ENCODE results near the gene FZD10.

FZD10 gene, protein sequence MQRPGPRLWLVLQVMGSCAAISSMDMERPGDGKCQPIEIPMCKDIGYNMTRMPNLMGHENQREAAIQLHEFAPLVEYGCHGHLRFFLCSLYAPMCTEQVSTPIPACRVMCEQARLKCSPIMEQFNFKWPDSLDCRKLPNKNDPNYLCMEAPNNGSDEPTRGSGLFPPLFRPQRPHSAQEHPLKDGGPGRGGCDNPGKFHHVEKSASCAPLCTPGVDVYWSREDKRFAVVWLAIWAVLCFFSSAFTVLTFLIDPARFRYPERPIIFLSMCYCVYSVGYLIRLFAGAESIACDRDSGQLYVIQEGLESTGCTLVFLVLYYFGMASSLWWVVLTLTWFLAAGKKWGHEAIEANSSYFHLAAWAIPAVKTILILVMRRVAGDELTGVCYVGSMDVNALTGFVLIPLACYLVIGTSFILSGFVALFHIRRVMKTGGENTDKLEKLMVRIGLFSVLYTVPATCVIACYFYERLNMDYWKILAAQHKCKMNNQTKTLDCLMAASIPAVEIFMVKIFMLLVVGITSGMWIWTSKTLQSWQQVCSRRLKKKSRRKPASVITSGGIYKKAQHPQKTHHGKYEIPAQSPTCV

DNA sequence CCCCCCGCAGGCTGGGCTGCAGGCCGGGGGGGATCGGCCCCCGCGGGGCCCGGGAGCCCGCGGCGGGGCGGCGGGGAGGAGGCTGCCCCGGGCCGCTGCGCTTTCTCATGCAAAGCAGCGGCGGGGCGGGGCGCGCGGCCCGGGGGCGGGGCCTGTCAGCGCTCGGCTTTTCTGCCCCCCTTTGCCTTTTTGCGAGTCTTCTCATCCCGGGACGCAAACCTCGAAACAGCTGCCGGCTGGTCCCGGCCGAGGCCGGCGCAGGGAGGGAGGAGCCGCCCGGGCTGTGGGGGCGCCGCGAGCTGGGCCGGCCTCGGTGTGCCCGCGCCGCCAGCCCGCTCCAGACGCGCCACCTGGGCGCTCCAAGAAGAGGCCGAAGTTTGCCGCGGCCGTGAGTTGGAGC, at the start of gene FZD10:
FZD10 (plus strand) TSS at position 198 of the 400 bp plus-strand sequence. CDS start 479 bp downstream, outside the sequence.
- TF ChIP-seq NFIC (IDR thresholded peaks at IDR 0.05) (no peak), EGR1 (IDR thresholded peaks at IDR 0.05) (no peak)

DNA sequence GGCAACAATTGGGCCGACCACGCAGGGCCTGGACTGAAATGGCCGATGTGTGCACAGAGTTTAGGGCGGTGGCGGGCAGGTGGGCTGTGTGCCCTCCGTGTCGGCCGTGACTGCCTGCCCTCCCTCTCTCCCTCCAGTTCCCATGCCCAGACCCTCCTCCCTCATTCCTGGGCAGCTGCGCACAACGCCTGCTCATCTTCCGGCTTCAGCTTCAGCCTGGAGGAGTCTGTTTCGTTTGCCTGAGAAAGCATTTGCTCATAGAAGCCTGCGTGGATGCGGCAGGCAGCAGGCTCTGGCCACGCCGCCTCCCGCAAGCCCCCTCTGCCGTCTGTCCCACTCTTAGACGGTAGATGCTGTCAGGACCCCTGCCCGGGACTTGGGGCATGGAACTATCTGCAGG, 47.3 kb upstream of the FZD10 start:
- TF ChIP-seq YY1 (IDR thresholded peaks at IDR 0.05; ENCODE audit: low read depth) (no peak), CREB1 (IDR thresholded peaks at IDR 0.05; ENCODE audit: low read depth) (no peak), NFIC (IDR thresholded peaks at IDR 0.05) (no peak), TEAD4 (IDR thresholded peaks at IDR 0.05) (no peak)

DNA sequence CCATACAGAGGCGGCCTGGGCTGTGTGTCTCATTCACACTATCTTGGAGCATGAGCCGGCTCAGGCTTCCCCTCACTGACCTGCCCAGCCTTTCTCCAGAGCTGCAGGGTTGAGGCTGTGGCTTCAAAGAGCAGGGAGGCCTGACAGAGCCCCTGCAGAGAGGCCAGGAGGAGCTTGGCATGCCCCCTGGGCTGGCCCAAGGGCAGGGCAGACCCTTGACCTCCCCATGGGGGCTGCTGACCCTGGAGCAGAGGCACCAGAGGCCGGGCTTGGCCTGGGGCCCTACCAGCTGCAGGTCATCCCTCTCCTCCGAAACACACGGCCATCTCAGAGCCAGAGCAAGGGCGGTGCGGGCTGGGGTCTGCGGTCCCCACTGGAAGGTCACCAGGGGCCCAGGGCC, 46.6 kb upstream of the FZD10 start:
- TF ChIP-seq TCF12 (IDR thresholded peaks at IDR 0.05; ENCODE audit: low read depth) (no peak), TEAD4 (IDR thresholded peaks at IDR 0.05) (no peak), EGR1 (IDR thresholded peaks at IDR 0.05) (no peak), TAF1 (IDR thresholded peaks at IDR 0.05; ENCODE audit: low read depth) (no peak), YY1 (IDR thresholded peaks at IDR 0.05; ENCODE audit: low read depth) (no peak), ZBTB7A (IDR thresholded peaks at IDR 0.05; ENCODE audit: low read depth) (no peak), CEBPB (IDR thresholded peaks at IDR 0.05) (no peak), RAD21 (IDR thresholded peaks at IDR 0.05; ENCODE audit: low read depth) (no peak), CREB1 (IDR thresholded peaks at IDR 0.05; ENCODE audit: low read depth) (no peak)
- TF ChIP-seq, protein P1, sequence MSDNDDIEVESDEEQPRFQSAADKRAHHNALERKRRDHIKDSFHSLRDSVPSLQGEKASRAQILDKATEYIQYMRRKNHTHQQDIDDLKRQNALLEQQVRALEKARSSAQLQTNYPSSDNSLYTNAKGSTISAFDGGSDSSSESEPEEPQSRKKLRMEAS (IDR thresholded peaks at IDR 0.05): no peak
- TF ChIP-seq, protein P2, sequence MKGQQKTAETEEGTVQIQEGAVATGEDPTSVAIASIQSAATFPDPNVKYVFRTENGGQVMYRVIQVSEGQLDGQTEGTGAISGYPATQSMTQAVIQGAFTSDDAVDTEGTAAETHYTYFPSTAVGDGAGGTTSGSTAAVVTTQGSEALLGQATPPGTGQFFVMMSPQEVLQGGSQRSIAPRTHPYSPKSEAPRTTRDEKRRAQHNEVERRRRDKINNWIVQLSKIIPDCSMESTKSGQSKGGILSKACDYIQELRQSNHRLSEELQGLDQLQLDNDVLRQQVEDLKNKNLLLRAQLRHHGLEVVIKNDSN (IDR thresholded peaks at IDR 0.05): no peak
- TF ChIP-seq, protein P3, sequence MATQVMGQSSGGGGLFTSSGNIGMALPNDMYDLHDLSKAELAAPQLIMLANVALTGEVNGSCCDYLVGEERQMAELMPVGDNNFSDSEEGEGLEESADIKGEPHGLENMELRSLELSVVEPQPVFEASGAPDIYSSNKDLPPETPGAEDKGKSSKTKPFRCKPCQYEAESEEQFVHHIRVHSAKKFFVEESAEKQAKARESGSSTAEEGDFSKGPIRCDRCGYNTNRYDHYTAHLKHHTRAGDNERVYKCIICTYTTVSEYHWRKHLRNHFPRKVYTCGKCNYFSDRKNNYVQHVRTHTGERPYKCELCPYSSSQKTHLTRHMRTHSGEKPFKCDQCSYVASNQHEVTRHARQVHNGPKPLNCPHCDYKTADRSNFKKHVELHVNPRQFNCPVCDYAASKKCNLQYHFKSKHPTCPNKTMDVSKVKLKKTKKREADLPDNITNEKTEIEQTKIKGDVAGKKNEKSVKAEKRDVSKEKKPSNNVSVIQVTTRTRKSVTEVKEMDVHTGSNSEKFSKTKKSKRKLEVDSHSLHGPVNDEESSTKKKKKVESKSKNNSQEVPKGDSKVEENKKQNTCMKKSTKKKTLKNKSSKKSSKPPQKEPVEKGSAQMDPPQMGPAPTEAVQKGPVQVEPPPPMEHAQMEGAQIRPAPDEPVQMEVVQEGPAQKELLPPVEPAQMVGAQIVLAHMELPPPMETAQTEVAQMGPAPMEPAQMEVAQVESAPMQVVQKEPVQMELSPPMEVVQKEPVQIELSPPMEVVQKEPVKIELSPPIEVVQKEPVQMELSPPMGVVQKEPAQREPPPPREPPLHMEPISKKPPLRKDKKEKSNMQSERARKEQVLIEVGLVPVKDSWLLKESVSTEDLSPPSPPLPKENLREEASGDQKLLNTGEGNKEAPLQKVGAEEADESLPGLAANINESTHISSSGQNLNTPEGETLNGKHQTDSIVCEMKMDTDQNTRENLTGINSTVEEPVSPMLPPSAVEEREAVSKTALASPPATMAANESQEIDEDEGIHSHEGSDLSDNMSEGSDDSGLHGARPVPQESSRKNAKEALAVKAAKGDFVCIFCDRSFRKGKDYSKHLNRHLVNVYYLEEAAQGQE (IDR thresholded peaks at IDR 0.05; ENCODE audit: low read depth): no peak

DNA sequence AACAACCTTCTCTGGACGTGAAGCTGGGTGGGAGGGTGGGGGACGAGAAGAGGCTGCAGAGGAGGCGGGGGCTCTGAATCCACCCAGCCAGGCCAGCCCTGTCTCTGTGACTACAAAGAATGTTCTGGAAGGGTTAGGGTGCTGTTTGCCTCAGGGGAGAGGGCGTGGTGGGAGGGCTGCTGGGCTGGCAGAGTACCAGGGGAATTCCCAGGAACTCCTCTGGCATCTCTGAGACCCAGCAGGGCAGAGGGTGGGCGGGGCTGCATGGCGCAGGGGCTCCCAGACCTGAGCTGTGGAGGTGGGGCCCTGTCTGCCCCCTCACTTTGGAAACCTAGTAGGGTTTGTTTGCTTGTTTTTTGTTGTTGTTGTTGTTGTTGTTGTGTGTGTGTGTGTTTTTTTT, 45.5 kb upstream of the FZD10 start:
- TF ChIP-seq CEBPB (IDR thresholded peaks at IDR 0.05) (no peak), TCF12 (IDR thresholded peaks at IDR 0.05; ENCODE audit: low read depth) (no peak), RAD21 (IDR thresholded peaks at IDR 0.05; ENCODE audit: low read depth) (no peak), CREB1 (IDR thresholded peaks at IDR 0.05; ENCODE audit: low read depth) (no peak), EGR1 (IDR thresholded peaks at IDR 0.05) (no peak), TEAD4 (IDR thresholded peaks at IDR 0.05) (no peak), TAF1 (IDR thresholded peaks at IDR 0.05; ENCODE audit: low read depth) (no peak), ZBTB7A (IDR thresholded peaks at IDR 0.05; ENCODE audit: low read depth) (no peak), NFIC (IDR thresholded peaks at IDR 0.05) (no peak), YY1 (IDR thresholded peaks at IDR 0.05; ENCODE audit: low read depth) (no peak), FOXM1 (IDR thresholded peaks at IDR 0.05; ENCODE audit: borderline replicate concordance, low read depth) (no peak), EP300 (IDR thresholded peaks at IDR 0.05; ENCODE audit: borderline replicate concordance) (no peak)
- TF ChIP-seq, protein P1 (IDR thresholded peaks at IDR 0.05): no peak
- TF ChIP-seq, protein P3 (IDR thresholded peaks at IDR 0.05; ENCODE audit: low read depth): no peak
- TF ChIP-seq, protein P2 (IDR thresholded peaks at IDR 0.05): no peak

DNA sequence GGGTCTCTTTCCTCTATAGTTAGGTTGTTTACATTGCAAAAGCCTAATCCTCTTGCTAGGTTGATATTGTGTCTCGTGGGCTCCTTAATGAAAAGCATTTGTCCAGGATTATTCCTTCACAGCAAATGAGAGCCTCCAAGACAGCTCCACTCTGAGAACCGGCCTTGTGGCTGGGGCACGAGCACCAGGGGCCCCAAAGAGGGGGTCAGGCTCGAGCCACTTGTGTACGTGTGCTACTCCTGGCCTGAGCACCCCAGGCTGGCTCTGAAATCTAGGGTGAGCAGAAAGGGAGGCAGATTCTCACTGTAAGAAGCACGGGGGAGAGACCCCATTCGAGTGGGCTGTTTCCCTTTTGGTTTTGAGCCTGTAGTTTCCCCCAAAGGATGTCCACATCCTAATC, 45.0 kb upstream of the FZD10 start:
- TF ChIP-seq NFIC (IDR thresholded peaks at IDR 0.05) (no peak), TEAD4 (IDR thresholded peaks at IDR 0.05) (no peak), EP300 (IDR thresholded peaks at IDR 0.05; ENCODE audit: borderline replicate concordance) (no peak), CEBPB (IDR thresholded peaks at IDR 0.05) (no peak), RAD21 (IDR thresholded peaks at IDR 0.05; ENCODE audit: low read depth) (no peak), FOXM1 (IDR thresholded peaks at IDR 0.05; ENCODE audit: borderline replicate concordance, low read depth) (no peak), ZBTB7A (IDR thresholded peaks at IDR 0.05; ENCODE audit: low read depth) (no peak), YY1 (IDR thresholded peaks at IDR 0.05; ENCODE audit: low read depth) (no peak), TAF1 (IDR thresholded peaks at IDR 0.05; ENCODE audit: low read depth) (no peak), CREB1 (IDR thresholded peaks at IDR 0.05; ENCODE audit: low read depth) (no peak), EGR1 (IDR thresholded peaks at IDR 0.05) (no peak)
- TF ChIP-seq, protein P1 (IDR thresholded peaks at IDR 0.05): no peak
- TF ChIP-seq, protein P2 (IDR thresholded peaks at IDR 0.05): no peak
- TF ChIP-seq, protein P3 (IDR thresholded peaks at IDR 0.05; ENCODE audit: low read depth): no peak
